AG10803 (cell line): ENCODE data around the gene TTC21A.

ENCODE experiments used
- DNase-seq: peaks from one replicate; pipeline ENCODE4 v3.0.0; 2010; ENCODE audit warnings: low read depth
- H3K4me3 ChIP-seq: 2 replicates; pipeline ENCODE4 v1.5.1; 2011; ENCODE audit warnings: mild to moderate bottlenecking, low read length, control low read depth
- TF ChIP-seq, protein P1 (sequence below): conservative IDR thresholded peaks from 2 replicates; pipeline ENCODE4 v1.5.1; 2011; ENCODE audit warnings: mild to moderate bottlenecking, low read length, control low read depth, inconsistent platforms

The TTC21A gene

DNA sequence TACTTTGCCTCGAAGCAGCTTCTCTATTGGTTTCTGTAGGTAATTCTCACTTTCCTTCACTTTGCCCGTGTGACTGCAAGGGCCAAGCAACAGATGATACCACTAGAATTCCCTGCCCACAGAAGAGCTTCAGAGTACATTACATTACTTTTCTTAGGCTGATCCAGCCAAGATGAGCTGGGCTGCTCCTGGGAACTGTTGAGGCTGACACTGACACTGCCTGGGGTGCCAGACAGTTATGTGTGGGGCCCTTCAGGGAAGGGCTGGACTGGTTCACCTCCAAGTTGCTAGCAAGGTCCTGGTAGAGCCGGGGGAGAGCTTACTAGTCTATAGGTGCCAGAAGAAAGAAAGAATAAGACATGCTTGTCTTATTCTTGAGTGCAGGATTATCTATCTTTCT is 19.0 kb upstream of the TTC21A start:
- no peak for DNase-seq
- TF ChIP-seq, protein P1, sequence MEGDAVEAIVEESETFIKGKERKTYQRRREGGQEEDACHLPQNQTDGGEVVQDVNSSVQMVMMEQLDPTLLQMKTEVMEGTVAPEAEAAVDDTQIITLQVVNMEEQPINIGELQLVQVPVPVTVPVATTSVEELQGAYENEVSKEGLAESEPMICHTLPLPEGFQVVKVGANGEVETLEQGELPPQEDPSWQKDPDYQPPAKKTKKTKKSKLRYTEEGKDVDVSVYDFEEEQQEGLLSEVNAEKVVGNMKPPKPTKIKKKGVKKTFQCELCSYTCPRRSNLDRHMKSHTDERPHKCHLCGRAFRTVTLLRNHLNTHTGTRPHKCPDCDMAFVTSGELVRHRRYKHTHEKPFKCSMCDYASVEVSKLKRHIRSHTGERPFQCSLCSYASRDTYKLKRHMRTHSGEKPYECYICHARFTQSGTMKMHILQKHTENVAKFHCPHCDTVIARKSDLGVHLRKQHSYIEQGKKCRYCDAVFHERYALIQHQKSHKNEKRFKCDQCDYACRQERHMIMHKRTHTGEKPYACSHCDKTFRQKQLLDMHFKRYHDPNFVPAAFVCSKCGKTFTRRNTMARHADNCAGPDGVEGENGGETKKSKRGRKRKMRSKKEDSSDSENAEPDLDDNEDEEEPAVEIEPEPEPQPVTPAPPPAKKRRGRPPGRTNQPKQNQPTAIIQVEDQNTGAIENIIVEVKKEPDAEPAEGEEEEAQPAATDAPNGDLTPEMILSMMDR: no peak
- H3K4me3 ChIP-seq: no peak overlapping the region

DNA sequence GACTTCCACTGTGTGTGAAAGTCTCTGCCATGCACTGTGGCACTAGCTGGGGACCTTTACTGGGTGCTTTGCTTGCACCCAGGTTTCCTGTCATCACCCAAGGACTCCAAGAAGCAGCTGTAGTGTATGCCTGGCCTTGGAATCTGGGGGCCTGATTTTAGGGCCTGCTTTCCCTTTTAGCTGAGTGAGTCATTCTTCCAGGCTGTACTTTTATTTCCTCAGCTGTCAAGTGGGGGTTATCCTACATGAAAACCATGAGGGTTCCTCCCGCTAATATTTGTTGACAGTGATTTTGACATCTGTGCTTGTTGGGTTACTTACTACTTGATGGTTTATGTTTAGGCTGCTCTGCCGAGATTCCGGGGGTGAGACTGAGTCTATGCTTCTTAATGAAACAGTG is 18.6 kb upstream of the TTC21A start:
- TF ChIP-seq, protein P1: no peak
- no peak for DNase-seq
- no peak overlapping the region for H3K4me3 ChIP-seq

DNA sequence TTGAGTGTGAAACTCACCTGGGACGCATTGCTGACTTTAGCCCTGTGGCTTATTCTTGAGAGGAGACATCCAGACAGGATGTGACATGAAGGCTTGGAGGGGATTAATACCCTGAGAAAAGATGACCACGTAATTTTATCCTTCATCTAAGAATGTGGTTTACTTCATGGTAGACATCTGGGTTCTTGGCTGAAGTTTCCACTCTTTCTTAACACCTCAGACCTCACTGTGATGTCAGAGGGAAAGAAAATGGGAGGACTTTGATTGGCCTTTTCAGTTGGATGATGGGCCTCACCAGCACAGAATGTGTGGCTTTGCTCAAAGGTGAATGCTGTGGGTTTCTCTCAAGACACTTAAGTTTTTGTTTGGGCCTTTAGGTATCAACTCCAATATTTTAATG is 16.6 kb upstream of the TTC21A start:
- TF ChIP-seq, protein P1: no peak
- peak; percentile 24 for DNase-seq
- no peak overlapping the region for H3K4me3 ChIP-seq

DNA sequence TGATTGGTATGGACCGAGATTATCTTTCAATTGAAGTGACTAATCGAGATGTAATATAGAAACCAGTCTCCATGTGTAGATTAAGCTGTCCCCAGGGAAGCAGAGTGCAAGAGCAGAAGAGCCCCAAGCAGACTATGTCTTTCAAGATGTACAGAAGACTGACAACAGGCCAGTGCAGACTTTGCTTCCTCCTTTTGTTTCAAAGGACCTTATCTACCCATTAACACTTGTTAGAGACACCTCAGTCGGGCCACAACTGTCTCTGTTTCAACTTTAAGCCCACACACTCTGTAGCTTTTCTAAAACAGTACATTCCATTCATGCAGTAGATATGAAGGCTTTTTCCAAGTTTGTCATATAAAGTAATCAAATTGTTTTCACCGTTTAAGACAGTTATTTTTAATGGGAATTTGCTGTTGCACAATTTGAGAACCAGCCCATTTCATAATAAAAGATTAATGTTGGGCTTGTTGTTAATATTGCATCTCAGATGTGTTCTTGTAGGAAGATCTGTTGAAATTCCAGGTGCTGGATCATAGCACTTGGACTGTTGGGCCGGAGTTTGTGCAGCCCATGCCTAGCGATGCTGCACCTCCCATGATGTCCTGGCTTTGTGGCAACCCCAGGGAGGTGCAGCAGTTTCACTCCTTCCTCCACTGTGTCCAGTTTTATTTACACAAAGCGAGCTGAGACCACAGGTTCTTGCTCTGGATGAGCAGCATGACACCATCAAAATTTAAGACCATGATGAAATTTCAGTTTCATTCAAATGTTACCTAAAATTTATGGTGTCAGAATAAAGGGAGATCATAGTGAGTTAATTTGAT is 12.4 kb upstream of the TTC21A start:
- TF ChIP-seq, protein P1: no peak
- H3K4me3 ChIP-seq: no peak overlapping the region
- no peak for DNase-seq

DNA sequence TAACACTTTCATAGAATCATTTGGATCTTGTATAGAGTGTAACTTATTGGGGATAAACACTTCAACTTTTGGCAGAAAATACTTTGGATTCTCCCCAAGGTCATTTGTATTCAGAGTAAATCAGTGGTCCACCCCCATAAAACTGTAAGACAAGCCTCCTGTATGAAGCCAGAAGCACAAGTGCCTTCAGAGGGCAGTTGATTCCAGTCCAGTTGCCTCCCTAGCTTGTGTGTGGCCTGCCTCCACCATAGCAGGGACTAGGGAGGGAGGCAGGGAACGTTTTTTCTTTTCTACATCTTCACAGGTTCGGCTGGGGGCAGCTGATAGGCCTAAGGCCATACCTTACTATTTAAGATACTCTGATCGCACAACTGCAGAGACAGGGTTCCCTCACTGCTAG is 11.7 kb upstream of the TTC21A start:
- no peak for DNase-seq
- TF ChIP-seq, protein P1: no peak
- no peak overlapping the region for H3K4me3 ChIP-seq

DNA sequence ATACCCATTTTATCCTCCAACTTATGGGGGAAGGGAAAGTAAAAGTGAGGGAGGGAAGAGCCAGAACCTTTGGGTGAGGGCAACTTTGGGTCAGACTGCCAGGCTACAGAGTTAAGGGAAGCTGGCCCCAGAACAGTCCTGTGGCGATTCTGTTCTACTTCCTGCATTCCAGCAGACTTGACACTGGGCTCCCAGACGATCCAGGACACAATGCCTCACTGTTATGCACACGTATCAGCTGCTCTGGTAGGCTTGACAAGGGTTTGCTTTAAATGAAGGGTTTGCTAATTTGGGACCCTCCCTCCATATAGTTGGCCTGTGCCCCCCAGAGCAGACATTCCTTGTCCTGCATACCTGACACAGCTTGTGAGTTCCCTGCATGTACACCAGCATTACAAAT is 10.7 kb upstream of the TTC21A start:
- peak; percentile 46 for DNase-seq
- TF ChIP-seq, protein P1: no peak
- no peak overlapping the region for H3K4me3 ChIP-seq
